Globus pallidus (tissue), 1 donor: Measurements from ENCODE around the gene DEDD2.

Experiments
- DNase-seq: peaks from one replicate; pipeline ENCODE4 v3.0.0-alpha.2; 2015; ENCODE audit warnings: low spot score

The DEDD2 gene

DNA sequence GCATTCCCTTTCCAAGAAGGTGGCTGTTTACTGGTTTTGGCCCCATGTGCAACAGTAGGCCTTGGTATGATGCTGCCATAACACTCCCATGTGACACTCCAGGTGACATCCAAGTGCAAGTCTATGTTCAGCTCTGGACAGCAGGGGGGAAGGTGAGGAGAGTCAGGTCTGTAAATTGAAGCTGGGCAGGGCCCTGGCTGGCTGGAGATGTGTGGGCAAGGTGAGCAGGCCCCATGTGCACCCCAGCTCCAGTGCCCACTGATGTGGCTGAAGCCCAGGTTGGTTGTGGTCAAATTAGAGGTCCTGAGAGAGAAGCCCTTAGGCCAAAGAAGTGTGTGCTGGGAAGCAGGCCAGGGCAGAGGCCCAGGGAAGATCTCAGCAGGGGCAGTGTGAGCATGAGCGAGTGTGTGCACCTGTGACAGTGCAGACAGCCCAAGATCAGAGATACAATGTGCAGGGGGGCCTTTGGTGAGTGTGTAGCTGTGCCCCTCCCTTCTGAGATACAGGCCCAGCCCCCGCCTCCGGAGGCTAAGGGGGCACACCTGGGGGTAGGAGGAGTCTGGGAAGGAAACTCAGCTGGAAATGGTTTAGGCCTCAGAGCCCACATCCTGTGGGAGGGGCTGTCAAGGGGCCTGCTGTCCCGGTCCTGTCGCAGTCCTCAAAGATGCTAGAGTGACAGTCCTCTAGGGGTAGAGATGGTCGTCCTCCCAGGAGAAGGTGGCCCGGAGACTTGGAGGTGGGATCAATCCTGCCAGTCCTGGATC is 18.6 kb downstream of the DEDD2 start:
- no peak for DNase-seq

DNA sequence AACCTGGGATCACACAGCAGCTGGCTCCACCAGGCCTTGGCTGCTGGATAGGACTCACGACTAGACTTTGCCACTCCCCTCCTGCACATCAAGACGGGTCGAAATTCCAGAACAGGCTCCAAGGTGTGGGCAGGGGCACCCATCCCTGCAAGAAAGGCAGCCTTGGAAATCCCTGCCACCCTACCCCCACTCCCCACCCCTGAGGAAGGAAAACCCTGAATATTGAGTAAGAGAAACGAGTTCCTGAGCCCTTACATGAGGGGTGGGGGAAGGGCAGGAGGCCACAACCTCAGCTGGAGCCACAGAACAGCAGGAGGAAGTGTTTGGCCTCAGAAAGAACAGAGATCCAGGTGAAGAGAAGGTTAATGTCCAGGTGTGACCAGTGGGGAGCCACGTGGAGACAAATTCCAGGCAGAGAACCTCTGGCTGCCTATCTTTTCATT is 20.1 kb downstream of the DEDD2 start:
- DNase-seq: no peak

DNA sequence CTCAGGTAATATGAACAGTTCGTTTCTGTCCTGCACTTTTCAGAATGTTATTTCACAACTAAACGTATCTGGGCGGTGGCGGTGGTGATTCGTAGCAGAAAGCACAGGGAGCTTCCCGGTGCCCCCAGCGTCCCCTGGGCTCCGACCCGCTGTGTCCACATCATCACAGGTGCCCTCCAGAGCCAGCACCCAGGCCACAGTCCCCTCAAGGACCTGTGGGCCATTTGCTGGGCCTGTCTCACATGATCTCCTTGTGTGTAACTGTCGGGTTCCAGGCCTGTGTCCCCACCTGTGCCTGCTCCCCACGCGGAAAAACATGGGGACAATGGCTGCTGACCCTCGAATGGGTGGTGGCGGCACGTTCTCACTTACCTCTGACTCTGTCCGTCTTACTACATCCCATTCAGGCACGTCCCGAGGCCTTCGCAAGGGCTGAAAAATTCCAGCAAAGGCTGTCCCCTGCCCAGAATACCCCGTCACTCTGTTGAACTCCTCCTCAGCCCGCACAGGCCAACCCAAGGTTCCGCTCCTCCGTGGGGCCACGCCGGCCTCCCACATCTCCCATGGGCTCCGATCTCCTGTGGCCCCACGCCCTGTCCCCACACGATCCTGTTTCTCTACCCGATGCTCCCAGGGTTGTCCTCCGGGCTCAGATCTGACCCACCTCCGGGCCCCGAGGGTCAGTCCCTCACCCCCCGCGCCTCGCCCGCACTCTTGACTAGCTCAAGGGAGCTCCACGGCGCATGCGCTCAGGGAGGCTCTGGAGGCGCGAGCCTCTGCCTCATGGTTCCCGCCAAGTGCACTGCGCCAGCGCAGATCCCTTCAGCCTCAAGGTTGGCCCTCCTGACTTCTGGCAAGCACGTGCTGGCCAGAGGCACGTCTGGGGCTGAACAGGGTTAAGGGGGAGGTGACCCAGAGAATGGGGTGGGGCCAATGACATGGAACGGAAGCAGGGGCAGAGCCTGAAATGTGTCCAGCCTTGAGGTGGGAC is 21.2 kb downstream of the DEDD2 start:
- no peak for DNase-seq

DNA sequence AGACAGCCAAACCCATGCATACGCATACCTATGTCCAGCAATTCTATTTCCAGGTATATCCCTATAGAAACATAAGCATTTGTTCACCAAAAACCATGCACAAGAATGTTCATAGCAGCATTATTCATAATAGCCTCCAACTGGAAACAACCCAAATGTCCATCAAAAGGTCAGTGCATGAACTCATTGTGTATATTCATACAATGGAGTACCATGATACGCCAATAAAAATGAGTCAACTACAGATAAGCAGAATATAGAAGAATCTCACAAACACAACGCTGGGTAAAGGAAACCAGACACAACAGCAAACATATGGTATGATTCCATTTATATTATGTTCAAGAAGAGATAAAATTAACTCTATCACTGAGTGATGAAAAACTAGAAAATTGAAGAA is 23.8 kb downstream of the DEDD2 start:
- DNase-seq: no peak

DNA sequence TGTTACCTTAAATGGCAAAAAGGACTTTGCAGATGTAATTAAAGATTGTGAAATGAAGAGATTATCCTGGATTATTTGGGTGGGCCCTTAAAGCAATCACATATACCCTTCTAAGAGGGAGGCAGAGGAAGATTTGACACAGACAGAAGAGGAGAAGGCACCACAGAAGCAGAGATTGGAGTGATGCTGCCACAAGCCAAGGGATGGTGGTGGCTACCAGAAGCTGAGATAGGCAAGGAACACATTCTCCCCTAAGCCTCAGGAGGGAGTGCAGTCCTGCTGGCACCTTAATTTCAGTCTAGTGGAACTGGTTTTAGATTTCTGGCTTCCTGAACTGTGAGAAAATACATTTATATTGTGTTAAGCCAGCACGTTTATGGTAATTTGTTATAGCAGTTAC is 24.2 kb downstream of the DEDD2 start:
- no peak for DNase-seq

DNA sequence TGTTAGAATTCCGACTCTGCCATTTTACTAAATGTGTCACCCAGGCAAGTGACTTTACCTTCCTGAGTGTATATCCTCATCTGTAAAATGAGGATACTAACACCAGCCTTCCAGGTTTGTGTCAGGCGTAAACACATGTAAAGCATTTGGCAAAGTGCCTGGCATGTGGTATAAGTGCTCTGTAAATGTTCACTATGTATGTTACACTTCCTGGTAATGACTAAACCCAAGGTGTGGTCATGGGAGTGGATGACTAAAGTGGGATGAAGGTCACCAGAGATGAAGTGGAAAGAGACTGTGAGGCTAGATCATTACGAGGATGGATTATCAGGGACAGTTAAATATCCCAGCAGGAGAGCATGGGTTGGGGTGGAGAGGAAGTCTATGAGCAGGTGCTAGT is 25.6 kb downstream of the DEDD2 start:
- no peak for DNase-seq

DNA sequence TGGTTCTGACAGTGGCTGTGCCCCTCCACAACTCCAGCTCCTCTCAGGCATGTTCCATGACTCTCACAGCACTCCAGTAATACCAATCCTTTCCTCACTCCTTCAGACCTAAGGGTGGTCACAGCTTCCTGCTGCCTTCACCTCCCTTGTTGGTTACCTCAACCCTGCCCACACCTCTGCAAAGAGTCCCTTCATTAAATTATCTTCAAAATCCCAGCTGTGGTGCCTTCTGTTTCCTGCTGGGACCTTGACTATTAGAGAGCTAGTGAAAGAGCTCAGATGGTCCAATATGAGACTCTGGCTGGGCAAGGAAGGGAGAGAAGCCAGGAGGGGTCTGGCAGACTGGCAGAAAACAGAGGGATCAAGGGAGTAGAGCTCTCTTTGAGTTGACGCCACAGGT is 26.1 kb downstream of the DEDD2 start:
- DNase-seq: no peak

DNA sequence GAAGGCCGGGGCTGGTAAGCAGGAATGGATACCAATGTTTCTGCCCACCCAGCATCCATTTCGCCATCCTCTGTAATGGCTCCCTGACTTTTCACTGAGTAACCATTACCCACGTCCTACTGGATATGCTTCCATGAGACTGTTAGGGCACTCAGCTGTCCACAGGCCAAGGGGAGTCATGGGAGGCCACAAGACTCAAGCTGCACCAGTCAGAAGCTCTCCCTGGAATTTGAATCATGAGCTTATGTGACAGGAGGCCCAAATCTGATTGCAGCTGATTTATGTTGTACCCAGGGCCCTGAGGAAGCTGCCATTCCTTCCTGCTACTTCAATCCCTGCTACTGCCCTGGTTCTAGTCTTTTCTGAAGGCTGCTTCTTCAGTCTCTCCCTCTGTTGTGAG is 28.3 kb downstream of the DEDD2 start:
- DNase-seq: no peak

DNA sequence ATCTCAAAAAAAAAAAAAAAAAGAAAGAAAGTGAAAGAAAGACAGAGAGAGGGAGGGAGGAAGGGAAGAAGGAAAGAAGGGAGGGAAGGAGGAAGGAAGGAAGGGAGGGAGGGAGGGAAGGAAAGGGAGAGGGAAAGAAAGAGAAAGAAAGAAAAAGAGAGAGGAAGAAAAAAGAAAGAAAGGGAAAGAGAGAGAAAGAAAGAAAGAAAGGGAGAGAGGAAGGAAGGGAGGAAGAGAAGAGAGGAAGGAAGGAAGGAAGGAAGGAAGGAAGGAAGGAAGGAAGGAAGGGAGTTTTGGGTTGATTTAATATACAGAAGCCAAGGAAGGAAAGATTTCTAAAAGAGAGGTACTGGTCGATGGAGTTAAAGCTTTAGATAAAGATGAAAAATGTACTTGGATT is 28.8 kb downstream of the DEDD2 start:
- no peak for DNase-seq

DNA sequence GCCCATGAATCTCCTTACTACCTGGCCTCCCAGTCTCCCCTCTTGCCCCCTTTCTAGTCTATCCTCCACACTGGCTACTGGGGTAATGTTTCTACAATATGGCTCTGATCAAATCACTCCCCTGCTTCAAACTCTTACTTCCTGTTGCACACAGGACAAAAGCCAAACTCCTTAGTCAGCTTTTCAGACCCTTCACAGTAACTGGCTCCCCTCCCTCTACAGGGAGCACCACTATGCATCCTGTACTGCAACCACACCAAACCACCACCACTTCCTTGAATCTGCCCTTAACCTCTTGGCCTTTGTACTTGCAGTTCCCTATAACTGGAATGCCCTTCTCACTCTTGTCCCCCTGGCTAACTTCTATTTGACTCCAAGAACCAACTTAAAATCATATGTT is 32.2 kb downstream of the DEDD2 start:
- peak; percentile 23 for DNase-seq

DNA sequence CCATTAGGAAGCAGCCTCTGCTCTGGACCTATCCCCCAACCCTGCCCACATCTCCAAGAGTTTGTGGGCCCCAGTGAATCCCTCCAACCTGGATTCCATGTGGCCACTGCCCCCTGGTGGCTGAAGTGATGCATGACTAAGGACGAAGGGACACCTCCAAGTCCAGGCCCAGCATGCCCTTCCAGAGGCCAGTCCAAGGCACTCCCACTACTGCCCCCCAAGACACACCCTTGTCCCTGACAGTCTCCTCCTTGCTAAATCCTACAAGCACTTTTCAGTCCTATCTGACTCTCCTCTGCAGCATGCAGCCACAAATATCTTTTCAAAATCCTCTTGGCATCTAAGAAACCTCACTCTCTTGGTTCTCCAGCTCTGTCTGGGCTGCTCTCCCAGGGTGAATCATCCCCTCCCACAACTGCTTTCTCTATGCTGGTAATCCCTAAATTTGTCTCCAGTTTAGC is 33.0 kb downstream of the DEDD2 start:
- peak; percentile 65 for DNase-seq

DNA sequence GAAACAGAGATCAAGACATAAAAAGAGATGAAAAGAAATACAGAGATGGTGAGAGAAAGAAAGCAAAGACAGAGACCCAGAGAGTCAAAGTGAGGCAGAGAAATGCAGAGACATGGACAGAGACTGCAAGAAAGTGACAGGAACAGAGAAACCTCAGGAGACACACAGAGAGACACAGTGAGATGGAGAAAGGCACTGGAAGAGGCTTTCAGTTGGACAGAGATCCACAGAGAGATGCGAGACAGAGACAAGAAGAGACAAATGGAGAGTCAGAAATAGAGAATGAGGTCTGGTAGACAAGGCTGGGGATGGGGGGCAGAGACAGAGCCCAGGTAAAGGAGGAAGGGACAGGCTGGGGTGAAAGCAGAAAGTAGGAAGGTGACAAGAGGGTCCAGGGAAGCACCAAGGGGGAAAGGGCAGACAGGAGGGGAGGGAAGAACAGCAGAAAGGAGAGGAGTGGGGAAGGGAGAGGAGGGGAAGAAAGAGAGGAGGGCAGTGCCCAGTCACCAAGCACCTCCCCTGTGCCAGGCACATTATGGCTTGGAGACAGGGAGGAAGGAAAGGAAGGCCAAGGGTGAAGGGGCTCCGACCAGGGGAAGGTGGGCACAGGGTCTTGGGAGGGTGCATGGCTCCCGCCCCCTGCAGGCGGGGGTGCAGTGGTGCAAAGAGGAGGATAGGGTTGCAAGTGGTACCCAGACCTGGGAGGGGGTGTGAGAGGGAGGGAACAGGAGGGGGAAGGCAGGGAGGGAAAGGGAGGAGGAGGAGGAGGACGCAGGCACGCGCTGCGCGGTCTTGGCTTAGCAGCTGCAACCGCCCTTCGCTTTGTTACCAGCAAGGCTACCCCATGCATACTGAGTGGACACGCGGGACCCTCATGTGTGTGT is 38.4 kb downstream of the DEDD2 start:
- DNase-seq: no peak

DNA sequence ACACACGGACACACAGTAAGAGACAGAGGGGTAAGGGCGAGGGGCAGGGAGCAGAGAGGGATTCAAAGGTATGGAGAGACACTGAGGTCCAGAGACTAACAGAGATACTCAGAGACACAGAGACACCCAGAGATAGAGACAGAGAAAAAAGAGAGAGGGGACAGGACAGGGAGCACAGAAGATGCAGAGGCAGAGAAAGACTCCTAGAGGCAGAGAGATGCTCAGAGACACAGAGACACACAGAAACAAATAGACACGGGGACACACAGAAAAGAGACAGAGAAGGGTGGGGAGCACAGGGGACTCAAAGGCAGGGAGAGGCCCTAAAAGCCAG is 39.8 kb downstream of the DEDD2 start:
- DNase-seq: no peak

DNA sequence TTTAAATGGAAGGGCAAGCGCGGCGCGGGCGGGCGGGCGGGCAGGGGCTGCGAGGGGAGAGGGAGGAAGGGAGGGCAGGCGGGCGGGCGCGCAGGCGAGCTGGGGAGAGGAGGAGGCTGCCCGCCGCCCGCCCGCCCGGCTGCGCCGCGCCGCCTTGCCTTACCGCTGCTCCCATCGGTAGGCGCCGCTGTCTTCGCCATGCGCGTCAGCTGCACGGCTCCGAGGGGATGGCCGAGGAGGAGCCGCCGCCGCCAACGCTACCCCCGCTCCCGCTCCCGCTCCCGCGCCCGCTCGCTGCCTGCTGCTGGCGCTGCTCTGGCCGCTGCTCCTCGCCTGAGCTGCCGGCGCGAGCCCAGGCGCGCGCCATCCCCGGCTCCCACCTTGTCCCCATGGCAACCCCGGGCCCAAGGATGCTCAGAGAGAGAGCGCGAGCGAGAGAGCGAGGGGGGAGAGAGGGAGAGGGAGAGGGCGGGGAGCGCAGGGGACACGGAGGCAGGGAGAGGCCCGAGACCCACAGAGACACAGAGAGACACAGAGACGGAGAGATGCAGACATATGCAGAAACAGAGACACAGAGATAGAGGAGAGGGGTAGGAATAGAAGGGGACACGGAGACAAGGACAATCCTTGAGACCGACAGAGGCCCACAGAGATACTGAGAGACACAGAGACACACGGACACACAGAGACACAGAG is 40.3 kb downstream of the DEDD2 start:
- DNase-seq: peak; percentile 67

DNA sequence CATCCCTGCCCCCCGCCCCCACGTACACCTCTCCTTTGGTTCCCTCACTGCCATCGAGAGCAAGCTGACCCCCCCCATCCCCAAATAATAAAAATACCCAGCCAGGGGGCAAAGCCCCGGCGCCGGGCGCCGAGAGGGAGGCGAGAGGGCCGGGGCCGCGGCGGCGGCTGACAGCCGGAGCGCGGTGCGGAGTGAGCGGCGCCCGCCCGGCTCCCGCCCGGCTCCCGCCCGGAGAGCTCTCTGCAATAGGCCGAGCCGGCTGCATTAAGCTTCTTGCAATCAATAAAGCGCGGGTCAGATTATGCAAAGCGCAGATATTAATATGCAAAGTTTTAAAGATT is 40.9 kb downstream of the DEDD2 start:
- no peak for DNase-seq

DNA sequence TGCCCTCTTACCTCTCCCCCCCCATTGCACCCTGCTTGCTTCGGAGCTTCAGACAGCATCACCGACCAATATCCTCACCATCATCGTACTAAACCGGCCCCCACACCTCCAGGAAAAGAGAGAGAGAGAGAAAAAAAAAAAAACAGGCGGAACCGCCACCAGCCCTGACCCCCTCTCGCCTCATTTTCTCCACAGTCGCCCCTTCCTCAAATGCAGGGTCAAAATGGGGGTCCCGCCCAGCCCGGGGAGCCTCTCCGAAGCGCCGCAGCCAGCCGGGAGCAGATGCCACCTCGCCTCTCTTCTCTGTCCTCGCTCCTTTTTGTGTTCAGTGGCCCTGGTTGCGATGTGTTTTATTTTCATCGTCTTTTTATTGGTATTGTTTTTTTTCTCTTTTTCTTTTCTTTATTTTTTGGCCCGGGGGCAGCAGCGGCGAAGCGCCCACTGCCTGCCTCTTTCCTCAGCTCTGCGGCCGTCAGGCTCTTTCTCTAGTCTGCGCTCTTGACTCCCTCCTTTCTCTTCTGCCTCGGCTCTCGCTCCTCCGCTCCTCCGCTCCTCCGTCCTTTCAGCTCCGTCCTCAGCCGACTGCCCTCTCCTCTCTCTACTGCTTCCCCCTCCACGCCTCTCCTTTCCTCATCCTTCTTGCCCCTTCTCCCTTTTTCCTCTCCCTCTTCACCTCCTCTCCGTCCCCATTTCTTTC is 41.4 kb downstream of the DEDD2 start:
- DNase-seq: peak; percentile 7

DNA sequence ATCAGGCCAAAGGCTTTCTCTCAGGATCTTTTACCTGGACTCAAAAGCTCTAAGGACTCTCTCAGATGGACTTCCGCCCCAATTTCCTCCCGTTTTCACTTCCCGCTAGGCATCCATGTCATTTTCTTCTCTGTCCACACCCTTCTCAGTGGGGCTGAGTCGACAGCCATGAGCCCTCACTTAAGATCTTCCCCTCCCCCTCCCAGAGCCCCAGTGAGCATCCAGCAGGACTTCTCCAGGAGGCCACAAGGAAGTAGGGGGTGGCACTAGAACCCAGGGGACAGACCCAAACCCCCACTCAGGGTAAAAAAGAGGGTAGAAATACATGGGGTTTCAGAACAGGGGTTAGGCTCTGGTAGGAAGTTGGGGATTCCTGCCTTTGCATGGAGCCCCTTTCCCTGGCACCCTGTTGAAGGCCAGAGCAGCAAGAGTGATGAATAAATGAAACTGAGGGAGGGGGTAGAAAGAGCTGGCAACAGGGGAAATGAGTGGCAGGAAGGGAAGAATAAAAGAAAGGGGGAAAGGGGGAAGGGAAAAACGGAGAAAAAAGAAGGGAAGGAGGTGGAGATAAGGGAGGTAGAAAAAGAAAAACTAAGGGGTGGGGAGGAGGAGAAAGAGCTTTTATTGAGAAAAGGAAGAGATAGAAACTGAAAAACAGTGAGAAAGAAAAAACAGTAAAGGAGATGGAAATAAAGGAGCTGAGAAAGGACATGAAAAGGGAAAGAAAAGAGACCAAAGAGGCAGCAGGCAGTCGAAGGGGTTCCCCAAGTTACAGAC is 42.3 kb downstream of the DEDD2 start:
- DNase-seq: no peak

DNA sequence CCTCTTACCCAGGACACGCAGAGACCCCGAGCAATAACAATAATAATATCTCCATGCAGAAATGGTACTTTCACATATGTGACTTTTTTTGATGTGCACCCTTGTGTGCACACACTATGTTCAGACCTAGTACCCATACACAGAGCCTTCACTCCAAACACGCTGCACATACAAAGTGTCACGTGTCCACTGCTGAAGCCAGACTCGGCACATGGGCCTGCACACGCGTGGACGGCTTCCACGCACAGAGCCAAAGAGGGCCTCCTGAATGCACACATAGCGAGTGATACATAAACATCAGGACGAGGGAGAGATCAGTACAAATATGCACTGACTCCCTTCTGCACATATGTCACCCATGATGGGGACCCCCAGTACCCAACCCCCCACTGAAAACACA is 43.3 kb downstream of the DEDD2 start:
- DNase-seq: no peak

DNA sequence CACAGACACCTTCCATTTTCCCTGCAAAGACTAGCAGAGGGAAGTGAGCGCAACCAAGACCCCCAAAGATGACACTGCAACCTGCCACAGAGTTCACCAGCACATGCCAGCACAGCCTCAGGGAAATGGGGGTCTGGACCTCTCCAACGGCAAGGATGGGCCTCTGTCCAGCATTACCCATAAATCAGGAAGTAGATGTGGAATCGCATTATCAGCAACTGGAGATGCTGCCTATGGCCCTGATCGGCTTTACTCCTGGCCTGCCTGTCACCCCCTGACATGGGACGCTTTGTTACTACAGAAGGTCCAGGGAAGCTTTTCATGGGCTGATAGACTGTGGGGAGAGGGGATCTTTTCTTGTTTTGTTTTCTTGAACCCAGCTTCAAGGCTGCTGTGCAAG is 43.8 kb downstream of the DEDD2 start:
- DNase-seq: no peak

DNA sequence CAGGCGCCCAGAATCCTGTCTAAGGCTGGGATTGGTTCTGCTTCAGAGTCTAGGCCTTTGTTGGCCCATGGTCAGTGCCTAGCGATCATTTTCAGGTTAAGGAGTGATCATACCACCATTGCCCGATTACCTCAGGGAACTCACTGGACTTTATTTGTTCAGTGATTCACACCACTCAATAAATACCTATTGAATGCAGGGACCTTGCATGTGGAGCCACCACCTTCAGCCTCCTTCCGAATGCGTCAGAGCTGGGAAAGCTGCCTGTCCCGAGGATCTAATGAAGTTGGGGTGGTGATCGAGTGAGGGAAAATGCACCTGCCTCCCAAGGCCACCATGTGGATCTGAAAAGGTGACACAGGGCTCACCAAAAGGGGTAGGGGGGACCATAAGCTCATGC is 45.2 kb downstream of the DEDD2 start:
- DNase-seq: no peak
